Endodermal cell (in vitro differentiated cells): ENCODE results near the gene RHOH. TPM values are rescaled to one million over a fixed set of nuclear protein-coding genes. Genes with fewer than 3 reads are reported as not detected.

ENCODE experiments used
- DNase-seq: peaks from one replicate; pipeline ENCODE4 v3.0.0-alpha.2; 2017
- H3K27ac ChIP-seq: 2 replicates; pipeline ENCODE4 v1.5.1; 2013; ENCODE audit warnings: mild to moderate bottlenecking, low read depth, low read length, moderate library complexity
- H3K27me3 ChIP-seq: 2 replicates; pipeline ENCODE4 v1.6.1; 2013; ENCODE audit warnings: mild to moderate bottlenecking, low read length, moderate library complexity; ENCODE audit not compliant: insufficient read depth, control insufficient read depth, poor library complexity, severe bottlenecking
- H3K36me3 ChIP-seq: 2 replicates; pipeline ENCODE4 v1.7.0; 2013; ENCODE audit warnings: mild to moderate bottlenecking, low read length, moderate library complexity; ENCODE audit not compliant: control insufficient read depth, insufficient read depth
- H3K4me1 ChIP-seq: one replicate; pipeline ENCODE4 v1.7.0; 2013; ENCODE audit warnings: low read length; ENCODE audit not compliant: control insufficient read depth, insufficient read depth
- H3K4me3 ChIP-seq: 2 replicates; pipeline ENCODE4 v1.5.1; 2013; ENCODE audit warnings: mild to moderate bottlenecking, low read length, moderate library complexity
- H3K9ac ChIP-seq: 2 replicates; pipeline ENCODE4 v1.6.1; 2013; ENCODE audit warnings: mild to moderate bottlenecking, low read length, moderate library complexity; ENCODE audit not compliant: poor library complexity, severe bottlenecking; ENCODE audit errors: extremely low read depth
- H3K9me3 ChIP-seq: 2 replicates; pipeline ENCODE4 v1.6.1; 2013; ENCODE audit warnings: mild to moderate bottlenecking, low read length, moderate library complexity; ENCODE audit not compliant: control insufficient read depth
- H3K27ac Mint-ChIP-seq: 2 replicates; pipeline ENCODE4 v1.8.0; 2020; ENCODE audit warnings: mixed read lengths
- H3K27me3 Mint-ChIP-seq: 2 replicates; pipeline ENCODE4 v1.8.0; 2021; ENCODE audit warnings: mild to moderate bottlenecking, mixed read lengths; ENCODE audit not compliant: insufficient read depth
- H3K36me3 Mint-ChIP-seq: 2 replicates; pipeline ENCODE4 v1.8.0; 2020; ENCODE audit warnings: low read depth, mixed read lengths
- H3K4me1 Mint-ChIP-seq: 2 replicates; pipeline ENCODE4 v1.8.0; 2020; ENCODE audit warnings: mixed read lengths
- H3K4me3 Mint-ChIP-seq: 2 replicates; pipeline ENCODE4 v1.8.0; 2020; ENCODE audit warnings: mild to moderate bottlenecking, moderate library complexity, mixed read lengths
- H3K9me3 Mint-ChIP-seq: 2 replicates; pipeline ENCODE4 v1.8.0; 2020; ENCODE audit warnings: mild to moderate bottlenecking, mixed read lengths
- WGBS, 2 experiments: methylation state at CpG; one replicate each; pipeline versions ENCODE4 v1.1.5 to v1.1.7; 2013; ENCODE audit warnings: missing lambda C conversion rate in 2 of 2, mixed read lengths in 1 of 2; ENCODE audit not compliant: insufficient coverage in 1 of 2, insufficient read length in 1 of 2; 5-methylcytosine and 5-hydroxymethylcytosine counted together
- total RNA-seq, 2 donors: library from RNA; stranded (reverse); fragmentation: NEBNext Ultra II Directional in 1 of 2; extraction: Animal tissue kit (Norgen Biotek cat#: 25700) in 1 of 2; gene quantifications; 2 replicates in 1 of 2; 3 replicates in 1 of 2; pipeline ENCODE4 v1.2.1, GENCODE V29; 2021
- TF ChIP-seq, protein P1 (sequence below): fragments of 200-600 bp; sonication (generic); conservative IDR thresholded peaks from 2 replicates; pipeline ENCODE4 v1.5.0; 2021; ENCODE audit warnings: antibody characterized with exemption, mild to moderate bottlenecking

The RHOH gene
- total RNA-seq, 2 donors from 2014 or later, result 2.9 to 9.4 TPM

- H3K27me3 ChIP-seq, result no peaks in the 10 kb centered on the region
- TF ChIP-seq, protein P1, sequence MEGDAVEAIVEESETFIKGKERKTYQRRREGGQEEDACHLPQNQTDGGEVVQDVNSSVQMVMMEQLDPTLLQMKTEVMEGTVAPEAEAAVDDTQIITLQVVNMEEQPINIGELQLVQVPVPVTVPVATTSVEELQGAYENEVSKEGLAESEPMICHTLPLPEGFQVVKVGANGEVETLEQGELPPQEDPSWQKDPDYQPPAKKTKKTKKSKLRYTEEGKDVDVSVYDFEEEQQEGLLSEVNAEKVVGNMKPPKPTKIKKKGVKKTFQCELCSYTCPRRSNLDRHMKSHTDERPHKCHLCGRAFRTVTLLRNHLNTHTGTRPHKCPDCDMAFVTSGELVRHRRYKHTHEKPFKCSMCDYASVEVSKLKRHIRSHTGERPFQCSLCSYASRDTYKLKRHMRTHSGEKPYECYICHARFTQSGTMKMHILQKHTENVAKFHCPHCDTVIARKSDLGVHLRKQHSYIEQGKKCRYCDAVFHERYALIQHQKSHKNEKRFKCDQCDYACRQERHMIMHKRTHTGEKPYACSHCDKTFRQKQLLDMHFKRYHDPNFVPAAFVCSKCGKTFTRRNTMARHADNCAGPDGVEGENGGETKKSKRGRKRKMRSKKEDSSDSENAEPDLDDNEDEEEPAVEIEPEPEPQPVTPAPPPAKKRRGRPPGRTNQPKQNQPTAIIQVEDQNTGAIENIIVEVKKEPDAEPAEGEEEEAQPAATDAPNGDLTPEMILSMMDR, result no peak
- WGBS, 2 experiments, result 86 to 89% methylated on average over 5 to 8 of the region's 8 CpGs
- Mint-ChIP-seq H3K27me3 (no peaks in the 10 kb centered on the region), H3K4me3 (no peak overlapping the region), H3K36me3 (peaks cover 8% of the 10 kb centered on the region), H3K9me3 (peaks cover 48% of the 10 kb centered on the region), H3K27ac (no peak overlapping the region), H3K4me1 (peaks cover 25% of the 10 kb centered on the region)
- H3K36me3 ChIP-seq, result no peaks in the 10 kb centered on the region
- no peak overlapping the region for H3K27ac ChIP-seq
- DNase-seq, result no peak
- peaks cover 23% of the 10 kb centered on the region for H3K9me3 ChIP-seq
- H3K4me1 ChIP-seq, result peaks cover 12% of the 10 kb centered on the region
- no peak overlapping the region for H3K4me3 ChIP-seq
- H3K9ac ChIP-seq, result no peak overlapping the region
Observed at GRCh38 chr4:40258627-40259026, 61.8 kb downstream of the RHOH start.

DNA sequence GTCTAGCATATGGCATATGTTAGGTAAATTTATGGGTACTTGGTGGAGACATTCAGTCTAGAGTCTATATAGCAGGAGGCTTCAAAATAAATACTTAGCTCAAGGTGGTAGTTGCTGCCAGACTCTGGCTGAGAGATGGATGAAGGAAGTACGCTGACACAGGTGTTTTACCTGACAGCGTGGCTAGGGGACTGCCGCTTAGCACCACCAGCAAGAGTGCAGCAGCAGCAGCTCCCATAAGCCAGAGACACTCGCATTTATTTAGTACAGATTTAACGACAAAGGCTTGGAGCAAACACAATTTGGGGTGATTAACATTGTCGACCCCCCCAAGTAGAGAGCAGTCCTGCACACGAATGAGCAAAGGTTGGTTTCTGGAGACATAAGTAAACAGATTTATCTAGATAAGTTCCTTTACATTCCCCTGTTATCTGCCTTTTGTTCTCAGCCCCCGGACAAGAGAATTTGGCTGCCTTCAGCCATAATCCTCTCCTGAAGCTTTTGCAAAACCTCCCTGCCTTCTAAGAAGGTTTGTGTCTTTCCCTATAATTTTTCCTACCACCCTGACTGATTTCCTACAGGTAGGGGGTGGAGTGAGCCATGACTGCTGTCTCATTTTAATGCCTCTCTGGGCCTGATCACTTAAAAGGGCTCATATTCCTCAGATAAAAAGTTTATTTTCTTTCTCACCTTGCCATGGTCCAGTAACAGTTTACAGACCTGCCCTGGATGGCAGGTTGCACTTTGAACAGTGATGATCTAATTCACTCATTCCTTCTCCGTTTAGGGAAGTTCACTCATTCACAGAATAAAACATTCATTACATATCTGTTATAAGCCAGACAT, 64.6 kb downstream of the RHOH start:
- peak; percentile 58 for DNase-seq
- TF ChIP-seq, protein P1, result no peak

DNA sequence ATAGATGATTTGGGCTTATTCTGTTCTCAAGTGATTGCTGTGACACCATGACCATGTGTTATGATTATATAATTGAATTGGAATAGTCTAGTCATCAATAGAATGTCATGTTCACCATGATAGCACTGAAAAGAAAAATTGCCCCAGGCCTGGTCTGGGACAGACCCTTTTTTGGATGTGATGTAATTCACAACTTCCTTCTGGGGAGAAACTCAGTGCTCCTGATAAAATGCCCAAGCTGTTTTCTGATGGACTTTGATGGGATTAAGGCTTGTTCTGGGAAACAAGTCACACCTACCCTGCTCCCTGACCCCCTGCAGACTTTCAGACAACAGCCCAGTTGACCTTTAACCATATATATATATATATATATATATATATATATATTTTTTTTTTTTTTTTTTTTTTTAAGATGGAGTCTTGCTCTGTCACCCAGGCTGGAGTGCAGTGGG, 65.3 kb downstream of the RHOH start:
- no peak for DNase-seq
- TF ChIP-seq, protein P1, result no peak
- H3K4me3 Mint-ChIP-seq, result no peak overlapping the region
- H3K9ac ChIP-seq, result peak overlapping the region; percentile 67
- H3K9me3 ChIP-seq, result peaks cover 26% of the 10 kb centered on the region
- H3K27ac ChIP-seq, result peak overlapping the region; percentile 60
- H3K4me3 ChIP-seq, result peak overlapping the region; percentile 73
- peaks cover 12% of the 10 kb centered on the region for H3K4me1 ChIP-seq
- H3K4me1 Mint-ChIP-seq, result peaks cover 21% of the 10 kb centered on the region
- H3K27me3 Mint-ChIP-seq, result no peaks in the 10 kb centered on the region
- peak overlapping the region; percentile 77 for H3K27ac Mint-ChIP-seq
- peaks cover 8% of the 10 kb centered on the region for H3K36me3 Mint-ChIP-seq
- H3K27me3 ChIP-seq, result no peaks in the 10 kb centered on the region
- H3K36me3 ChIP-seq, result no peaks in the 10 kb centered on the region
- H3K9me3 Mint-ChIP-seq, result peaks cover 56% of the 10 kb centered on the region

More for the DNA sequence above, 64.6 kb downstream of the RHOH start:
- Histone ChIP-seq H3K27ac (peak overlapping the region; percentile 60), H3K9me3 (peaks cover 26% of the 10 kb centered on the region), H3K27me3 (no peaks in the 10 kb centered on the region), H3K4me1 (peaks cover 12% of the 10 kb centered on the region), H3K4me3 (peak overlapping the region; percentile 73), H3K36me3 (no peaks in the 10 kb centered on the region), H3K9ac (peak overlapping the region; percentile 67)
- H3K36me3 Mint-ChIP-seq, result peaks cover 8% of the 10 kb centered on the region
- H3K4me1 Mint-ChIP-seq, result peaks cover 20% of the 10 kb centered on the region
- 62 to 82% methylated on average over 7 to 9 of the region's 9 CpGs for WGBS, 2 experiments
- H3K27me3 Mint-ChIP-seq, result no peaks in the 10 kb centered on the region
- H3K9me3 Mint-ChIP-seq, result peaks cover 56% of the 10 kb centered on the region
- peak overlapping the region; percentile 9 for H3K4me3 Mint-ChIP-seq
- H3K27ac Mint-ChIP-seq, result peak overlapping the region; percentile 77
